GM12872 (cell line): ENCODE results near the gene PODNL1.

Experiments
- TF ChIP-seq, protein P1 (sequence below): IDR thresholded peaks from 3 replicates; pipeline ENCODE4 v1.5.1; 2011; ENCODE audit warnings: low read depth, mild to moderate bottlenecking, low read length, moderate library complexity; ENCODE audit not compliant: insufficient read depth

The PODNL1 gene

DNA sequence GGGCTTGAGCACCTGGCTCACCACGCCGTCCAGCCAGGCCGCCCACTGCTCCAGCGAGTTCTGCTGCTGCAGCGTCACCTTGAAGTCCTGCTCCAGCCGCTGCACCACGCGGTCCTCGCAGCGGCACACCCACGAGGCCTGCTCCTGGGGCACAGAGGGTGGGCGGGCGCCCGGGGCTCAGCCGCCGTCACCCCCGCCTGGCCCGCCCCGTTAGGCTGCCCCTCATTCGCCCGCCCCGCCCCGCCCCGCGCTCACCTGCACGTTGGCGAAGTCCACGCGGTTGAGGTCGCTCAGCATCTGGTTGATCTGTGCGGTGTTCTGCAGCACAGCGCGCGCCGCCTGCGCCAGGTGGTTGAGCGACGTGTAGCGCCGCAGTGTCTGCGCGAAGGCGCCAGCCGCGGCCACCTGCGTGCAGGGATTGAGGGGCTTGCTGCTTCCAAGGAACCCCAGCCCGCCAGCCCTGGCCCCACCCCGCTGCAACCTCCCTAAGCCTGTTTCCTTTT, 25.4 kb upstream of the PODNL1 start:
- TF ChIP-seq, protein P1, sequence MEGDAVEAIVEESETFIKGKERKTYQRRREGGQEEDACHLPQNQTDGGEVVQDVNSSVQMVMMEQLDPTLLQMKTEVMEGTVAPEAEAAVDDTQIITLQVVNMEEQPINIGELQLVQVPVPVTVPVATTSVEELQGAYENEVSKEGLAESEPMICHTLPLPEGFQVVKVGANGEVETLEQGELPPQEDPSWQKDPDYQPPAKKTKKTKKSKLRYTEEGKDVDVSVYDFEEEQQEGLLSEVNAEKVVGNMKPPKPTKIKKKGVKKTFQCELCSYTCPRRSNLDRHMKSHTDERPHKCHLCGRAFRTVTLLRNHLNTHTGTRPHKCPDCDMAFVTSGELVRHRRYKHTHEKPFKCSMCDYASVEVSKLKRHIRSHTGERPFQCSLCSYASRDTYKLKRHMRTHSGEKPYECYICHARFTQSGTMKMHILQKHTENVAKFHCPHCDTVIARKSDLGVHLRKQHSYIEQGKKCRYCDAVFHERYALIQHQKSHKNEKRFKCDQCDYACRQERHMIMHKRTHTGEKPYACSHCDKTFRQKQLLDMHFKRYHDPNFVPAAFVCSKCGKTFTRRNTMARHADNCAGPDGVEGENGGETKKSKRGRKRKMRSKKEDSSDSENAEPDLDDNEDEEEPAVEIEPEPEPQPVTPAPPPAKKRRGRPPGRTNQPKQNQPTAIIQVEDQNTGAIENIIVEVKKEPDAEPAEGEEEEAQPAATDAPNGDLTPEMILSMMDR = no peak

GRCh38 chr19:13962699-13963602, 24.7 kb upstream of the PODNL1 start:
- TF ChIP-seq, protein P1 = no peak

GRCh38 chr19:13961826-13962698, 23.8 kb upstream of the PODNL1 start:
- TF ChIP-seq, protein P1 = no peak

DNA sequence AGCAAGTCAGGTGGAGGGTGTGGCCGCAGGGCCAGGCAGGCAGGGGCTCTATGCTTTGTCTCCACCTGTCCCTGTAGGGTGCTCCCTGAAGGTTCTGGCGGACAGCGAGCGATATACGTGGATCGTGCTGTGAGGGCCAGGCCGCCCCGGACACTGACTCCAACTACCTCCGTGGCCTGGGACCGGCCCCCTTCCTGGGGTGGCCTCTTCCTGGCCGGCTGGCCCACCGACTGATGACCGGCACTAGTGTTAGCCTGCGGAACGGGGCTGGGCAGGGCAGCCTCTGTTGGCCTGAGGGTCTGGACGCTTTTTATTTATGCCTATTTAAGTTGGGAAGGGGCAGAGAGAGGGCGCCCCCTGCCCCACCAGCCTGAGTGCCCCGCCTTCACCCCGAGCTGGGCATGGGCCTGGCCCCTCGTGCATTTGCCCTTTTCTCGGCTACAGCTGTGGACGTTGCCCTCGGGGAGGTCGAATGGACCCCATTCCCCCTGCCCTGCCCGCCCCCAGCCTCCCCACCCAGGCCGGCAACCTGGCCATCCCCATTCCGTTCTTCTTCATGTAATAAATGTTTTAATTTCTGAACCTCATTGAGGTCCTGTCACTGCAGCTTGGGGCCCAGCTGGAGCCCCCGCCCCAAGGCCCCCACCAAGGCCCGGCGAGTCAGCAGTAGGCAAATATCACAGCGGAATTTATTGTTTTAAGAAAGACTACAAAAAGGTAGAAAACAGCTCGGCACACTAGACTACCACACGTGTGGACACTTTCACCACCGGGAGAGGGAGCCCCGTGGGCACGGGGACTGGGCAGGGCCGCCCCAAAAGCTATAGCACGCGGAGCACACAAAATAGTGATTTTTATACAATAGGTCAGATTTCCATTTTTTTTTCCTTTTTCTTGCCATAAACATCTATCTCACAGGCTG, 22.9 kb upstream of the PODNL1 start:
- TF ChIP-seq, protein P1 = no peak

- TF ChIP-seq, protein P1 = peak; percentile 49; the same call in 2 of the 3 replicates
Observed at GRCh38 chr19:13959962-13960862, 22.0 kb upstream of the PODNL1 start.
